K562 (cell line): ENCODE measurements around the gene METTL3. TPM values are rescaled to one million over a fixed set of nuclear protein-coding genes. Genes with fewer than 3 reads are reported as not detected.
A peak's percentile ranks its signal among the peaks of the same experiment; 100 is the strongest.

Experiments used
- ATAC-seq: fragments of 200-7000 bp; cut with Tn5 transposase; 3 replicates; pipeline ENCODE4 v1.9.1; 2020; ENCODE audit warnings: moderate library complexity
- BruUV-seq: library from RNA; stranded (reverse); fragments of 400-500 nt; replicated peaks from 2 replicates; lab custom pipeline; 2021; lab: Mats Ljungman, UMichigan
- CTCF ChIA-PET: fragments of 300-600 bp; formaldehyde crosslinking; extraction: SDS; loops from one replicate; lab custom pipeline; 2021; ENCODE audit warnings: low intra/inter-chr PET ratio; lab: Yijun Ruan, JAX
- POLR2A ChIA-PET: fragments of 300-600, 350-650 bp; sonication (Branson Sonifier 250); formaldehyde crosslinking; extraction: SDS; loops from one replicate; lab custom pipeline; 2021; ENCODE audit warnings: antibody characterized with exemption, inconsistent platforms; lab: Yijun Ruan, JAX
- DNase-seq, 4 experiments: peaks; one replicate each; pipeline versions ENCODE4 v3.0.0 to v3.0.0-alpha.2; 2011 to 2018; ENCODE audit warnings: low spot score in 3 of 4, mixed read lengths in 3 of 4; ENCODE audit errors: extremely low read depth in 1 of 4
- FAIRE-seq: peaks from 2 replicates; lab custom pipeline; 2011; peaks lifted over from hg19 to GRCh38; lab: Jason Lieb, UNC
- H2AFZ ChIP-seq: 2 replicates; pipeline ENCODE4 v1.6.0; 2011; ENCODE audit warnings: low read depth, low read length, control low read depth, inconsistent platforms
- H3K27ac ChIP-seq: fragments of 200-600 bp; 3 replicates; pipeline ENCODE4 v1.8.0; 2011; ENCODE audit warnings: low read depth, mild to moderate bottlenecking, control low read depth, inconsistent platforms, low read length, moderate library complexity, mixed read lengths; ENCODE audit errors: extremely low read depth
- H3K27me3 ChIP-seq, 2 experiments: fragments of 300-600 bp in 1 of 2; 2 replicates in 1 of 2; 3 replicates in 1 of 2; pipeline versions ENCODE4 v1.6.0 to v1.8.0; 2011; ENCODE audit warnings: inconsistent platforms in 2 of 2, low read length in 2 of 2, mild to moderate bottlenecking in 1 of 2, mixed read lengths in 1 of 2, moderate library complexity in 1 of 2; ENCODE audit not compliant: control insufficient read depth in 2 of 2, insufficient read depth in 2 of 2
- H3K36me3 ChIP-seq: fragments of 300-600 bp; 3 replicates; pipeline ENCODE4 v1.8.0; 2011; ENCODE audit warnings: mild to moderate bottlenecking, low read length, inconsistent platforms; ENCODE audit not compliant: control insufficient read depth, insufficient read depth
- H3K4me1 ChIP-seq, 2 experiments: fragments of 200-600 bp in 1 of 2; replicated peaks in 1 of 2; 2 replicates in 1 of 2; 3 replicates in 1 of 2; pipeline versions ENCODE4 v1.5.1 to v1.8.0; 2011; ENCODE audit warnings: inconsistent platforms in 2 of 2, low read length in 2 of 2, mild to moderate bottlenecking in 1 of 2, mixed read lengths in 1 of 2, moderate library complexity in 1 of 2; ENCODE audit not compliant: control insufficient read depth in 2 of 2, insufficient read depth in 2 of 2
- H3K4me2 ChIP-seq: 2 replicates; pipeline ENCODE4 v1.6.1; 2011; ENCODE audit warnings: low read length, control low read depth, inconsistent platforms, mixed read lengths; ENCODE audit not compliant: insufficient read depth
- H3K4me3 ChIP-seq: fragments of 200-600 bp; sonication (generic), shearing (Covaris generic); 2 replicates; pipeline ENCODE4 v1.5.1; 2016; ENCODE audit warnings: control low read depth, inconsistent platforms
- H3K79me2 ChIP-seq: fragments of 200-600 bp; 3 replicates; pipeline ENCODE4 v1.8.0; 2011; ENCODE audit warnings: low read length, inconsistent platforms; ENCODE audit not compliant: control insufficient read depth, insufficient read depth
- H3K9ac ChIP-seq, 2 experiments: 2 replicates each; pipeline versions ENCODE4 v1.6.0 to v1.6.1; 2011; ENCODE audit warnings: low read depth in 2 of 2, low read length in 2 of 2, control low read depth in 1 of 2, inconsistent platforms in 1 of 2, mild to moderate bottlenecking in 1 of 2, mixed read lengths in 1 of 2; ENCODE audit not compliant: insufficient read depth in 1 of 2
- H3K9me1 ChIP-seq: one replicate; pipeline ENCODE4 v1.6.0; 2011; ENCODE audit warnings: inconsistent platforms, mild to moderate bottlenecking, low read length, moderate library complexity; ENCODE audit not compliant: control insufficient read depth, insufficient read depth
- H3K9me3 ChIP-seq: replicated peaks from 2 replicates; pipeline ENCODE4 v1.5.1; 2011; ENCODE audit warnings: low read depth, low read length, inconsistent platforms; ENCODE audit not compliant: control insufficient read depth, insufficient read depth
- H4K20me1 ChIP-seq: replicated peaks from 2 replicates; pipeline ENCODE4 v1.6.1; 2011; ENCODE audit warnings: low read length, inconsistent platforms, mixed read lengths; ENCODE audit not compliant: control insufficient read depth, insufficient read depth
- CBFB ChIP-seq: sonication (generic); formaldehyde crosslinking; IDR thresholded peaks from 2 replicates; pipeline ENCODE4 v1.4.0; 2020; ENCODE audit warnings: mild to moderate bottlenecking, missing genetic modification reagents
- CREB1 ChIP-seq, 2 experiments: sonication (generic) in 1 of 2; formaldehyde crosslinking in 1 of 2; IDR thresholded peaks; 2 replicates each; pipeline versions ENCODE4 v1.6.1 to v1.8.0; 2012 to 2022; ENCODE audit warnings: inconsistent platforms in 1 of 2, mild to moderate bottlenecking in 1 of 2, missing genetic modification reagents in 1 of 2, moderate library complexity in 1 of 2
- FOSL1 ChIP-seq: fragments of 200-800 bp; sonication (Bioruptor generic); conservative IDR thresholded peaks from 2 replicates; pipeline ENCODE4 v1.6.1; 2016; ENCODE audit warnings: missing genetic modification characterization, missing compliant biosample characterization
- GATA2 ChIP-seq: sonication (generic); formaldehyde crosslinking; IDR thresholded peaks from 2 replicates; pipeline ENCODE4 v1.4.0; 2020; ENCODE audit warnings: mild to moderate bottlenecking, missing genetic modification reagents
- KAT8 ChIP-seq: fragments of 450-650 bp; IDR thresholded peaks from 2 replicates; pipeline ENCODE4 v1.6.1; 2016; ENCODE audit warnings: low read depth, mild to moderate bottlenecking
- MBD2 ChIP-seq: sonication (generic); IDR thresholded peaks from 2 replicates; pipeline ENCODE4 v1.6.1; 2016; ENCODE audit warnings: low read depth, borderline replicate concordance
- NFRKB ChIP-seq: fragments of 450-650 bp; IDR thresholded peaks from 2 replicates; pipeline ENCODE4 v1.6.1; 2016; ENCODE audit warnings: low read depth
- SIX5 ChIP-seq, 2 experiments: IDR thresholded peaks; 2 replicates each; pipeline ENCODE4 v1.6.1; 2011; ENCODE audit warnings: low read length in 2 of 2, borderline replicate concordance in 1 of 2, low read depth in 1 of 2, mild to moderate bottlenecking in 1 of 2, moderate library complexity in 1 of 2; ENCODE audit not compliant: insufficient read depth in 1 of 2
- SRF ChIP-seq, 2 experiments: fragments of 250-450, 450-650 bp in 1 of 2; sonication (Bioruptor Pico) in 1 of 2; sonication (generic) in 1 of 2; formaldehyde crosslinking; IDR thresholded peaks; 2 replicates each; pipeline versions ENCODE4 v1.5.0 to v1.5.1; 2020 to 2022; ENCODE audit warnings: mild to moderate bottlenecking in 1 of 2, missing genetic modification reagents in 1 of 2
- SRSF3 ChIP-seq: fragments of 200-400 bp; formaldehyde crosslinking; IDR thresholded peaks from 2 replicates; pipeline ENCODE4 v1.6.1; 2016; ENCODE audit warnings: mild to moderate bottlenecking, low read length, moderate library complexity; ENCODE audit not compliant: insufficient read depth
- YBX1 ChIP-seq: fragments of 450-650 bp; IDR thresholded peaks from 2 replicates; pipeline ENCODE4 v1.7.1; 2016; ENCODE audit warnings: mild to moderate bottlenecking
- ZBTB1 ChIP-seq: sonication (generic); formaldehyde crosslinking; IDR thresholded peaks from 2 replicates; pipeline ENCODE4 v1.8.1; 2023; ENCODE audit warnings: missing genetic modification reagents, low read depth, mild to moderate bottlenecking, borderline replicate concordance
- ZBTB8A ChIP-seq: fragments of 450-650 bp; IDR thresholded peaks from 2 replicates; pipeline ENCODE4 v1.6.1; 2018; ENCODE audit warnings: mild to moderate bottlenecking, moderate library complexity; ENCODE audit not compliant: partially characterized antibody
- ZNF780A ChIP-seq: fragments of 250-450 bp; sonication (Bioruptor Pico); IDR thresholded peaks from 2 replicates; pipeline ENCODE4 v1.5.0; 2021; ENCODE audit warnings: mild to moderate bottlenecking
- WGBS: fragments of 100-300 bp; shearing (Covaris generic); methylation state at CpG from one replicate; pipeline ENCODE4 v1.1.6; 2016; ENCODE audit warnings: low coverage, mixed read lengths; ENCODE audit not compliant: insufficient coverage; ENCODE audit errors: missing lambda C conversion rate; 5-methylcytosine and 5-hydroxymethylcytosine counted together
- in situ Hi-C: fragments of 300-500 bp; cut with MboI; formaldehyde crosslinking; loops from 4 replicates; pipeline ENCODE4 v1.15.0; 2018; ENCODE audit warnings: inconsistent platforms, mixed read lengths
- intact Hi-C: fragments of 100-400 bp; cut with micrococcal nuclease; formaldehyde crosslinking; loops from 2 replicates; pipeline ENCODE4 v1.14.2; 2022
- polyA plus RNA-seq, 8 experiments: library from polyadenylated mRNA; depleted of rRNA in 4 of 8; stranded (reverse) in 5 of 8; unstranded in 3 of 8; fragments of >200 nt; fragmentation: Nextera tagmentation in 2 of 8; fragmentation: Illumina TruSeq in 1 of 8; extraction: Ambion mirVana in 2 of 8; extraction: Trizol in 1 of 8; gene quantifications; 2 replicates each; pipeline versions ENCODE4 v1.2.1 to v1.2.3, GENCODE V29; 2011 to 2014; ENCODE audit warnings: inconsistent platforms in 1 of 8, missing spikeins in 1 of 8
- total RNA-seq, 7 experiments: library from RNA; depleted of rRNA in 6 of 7; stranded (reverse); fragments of >200 nt in 6 of 7; fragmentation: Illumina TruSeq in 2 of 7; extraction: Trizol in 2 of 7; gene quantifications; 2 replicates each; pipeline versions ENCODE4 v1.2.1 to v1.2.3, GENCODE V29; 2011 to 2021; ENCODE audit warnings: low replicate concordance in 1 of 7
- TF ChIP-seq, protein P1 (sequence below), 3 experiments: fragments of 200-800 bp in 1 of 3; fragments of 250-450 bp in 1 of 3; fragments of 450-650 bp in 1 of 3; sonication (Bioruptor Pico) in 1 of 3; sonication (Bioruptor generic) in 1 of 3; formaldehyde crosslinking in 1 of 3; IDR thresholded peaks; 2 replicates each; pipeline versions ENCODE4 v1.6.1 to v1.8.0; 2016 to 2022; ENCODE audit warnings: mild to moderate bottlenecking in 2 of 3, missing genetic modification characterization in 2 of 3, missing compliant biosample characterization in 1 of 3, moderate library complexity in 1 of 3

METTL3 gene
- total and polyA plus RNA-seq, 9 of the 15 experiments (the other 6 are each of a cell fraction or from before 2014, with no cell fraction given), result 42.1 to 151 (median 65.7) TPM

DNA sequence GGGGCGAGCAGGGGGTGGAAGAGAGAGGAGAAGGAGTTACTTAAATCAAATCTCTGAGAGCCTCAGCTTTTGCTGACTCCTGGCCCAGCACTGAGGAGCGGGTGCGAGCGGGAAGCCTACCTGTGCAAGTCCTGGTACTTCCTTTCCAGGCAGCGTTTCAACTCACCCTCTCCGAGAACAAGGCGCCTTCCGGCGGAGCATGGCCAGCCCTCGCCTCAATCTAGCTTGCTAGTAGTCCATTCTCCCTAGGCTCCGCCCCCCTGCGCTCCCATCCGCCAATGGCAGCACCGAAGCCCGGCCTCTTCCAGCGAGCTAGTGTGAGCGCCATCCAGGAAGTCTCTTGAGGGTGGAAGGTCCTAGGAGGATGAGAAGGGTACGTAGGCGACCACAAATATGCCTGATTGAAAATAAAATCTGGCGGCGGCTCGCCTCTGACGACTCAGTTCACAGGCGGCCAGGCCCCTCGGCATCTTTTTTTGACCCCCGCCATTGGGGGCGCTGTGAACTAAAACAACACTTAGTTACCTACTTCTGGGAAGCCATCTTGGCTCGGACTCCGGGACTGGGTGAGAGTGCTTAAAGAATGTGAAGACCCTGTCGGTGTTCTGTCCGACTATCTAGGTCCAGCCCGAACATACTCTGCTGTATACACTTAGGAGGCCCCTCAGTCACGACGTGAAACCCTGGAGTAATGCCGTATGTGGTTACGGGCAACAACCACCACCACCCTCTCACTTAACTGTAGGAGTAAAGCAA lies 55.0 kb downstream of the METTL3 start, which contains the start of gene CHD8:
CHD8 (minus strand) TSS at position 212 of the 756 bp plus-strand sequence. CDS start 24,480 bp downstream, outside the sequence.
- FAIRE-seq, result peak; percentile 100
- Histone ChIP-seq H3K9ac (peak within 1 kb of the TSS; percentile 91 to 93), H3K4me1 (peaks cover 3 to 4% of the 10 kb centered on the region in 2 experiments; a peak in 3 of 5 replicates), H3K79me2 (peaks cover 47% of the 10 kb centered on the region), H3K4me2 (peak within 1 kb of the TSS; percentile 96), H4K20me1 (no peaks in the 10 kb centered on the region), H3K36me3 (peaks cover 19% of the 10 kb centered on the region; the same call in 2 of the 3 replicates), H3K27me3 (no peaks in the 10 kb centered on the region), H3K27ac (peak within 1 kb of the TSS; percentile 99), H3K4me3 (peak within 1 kb of the TSS; percentile 99), H2AFZ (peak within 1 kb of the TSS; percentile 100), H3K9me3 (no peaks in the 10 kb centered on the region), H3K9me1 (no peaks in the 10 kb centered on the region)
- in situ Hi-C loops, result no loop called here
- WGBS, result under 1% methylated on average over 33 of the region's 36 CpGs
- ChIA-PET POLR2A (interaction anchor here (0.5 to 3.7 kb wide), 14 partner anchors 10 to 338 kb away, joined by 3 to 13 read pairs (median 3); partner anchors contain the start of genes METTL3, RAB2B, SALL2 and SUPT16H), CTCF (interaction anchor here (0.6 kb wide), 1 partner anchor 10 kb away, joined by 4 read pairs; no protein-coding TSS in a partner anchor)
- DNase-seq, result peak; percentile 93 to 98 (median 95)
- intact Hi-C loops, result loop anchor here (1.0 kb wide), 3 partner anchors 19 to 101 kb away; partner anchors contain the start of gene RAB2B
- ATAC-seq, result peak; percentile 98
- no TSS peak for BruUV-seq
- TF ChIP-seq GATA2 (CRISPR knock-in tag) (no peak), SIX5 (IDR thresholded peaks at IDR 0.05; ENCODE audit: borderline replicate concordance in 1 of 2, insufficient read depth in 1 of 2, low read depth in 1 of 2, low read length in 2 of 2) (no peak), ZNF780A (CRISPR knock-in tag) (no peak), FOSL1 (tag) (0 out of 2 replicates have a peak, but pooled peaks have one; percentile 17), MBD2 (peak; percentile 62), SRF (CRISPR knock-in tag; IDR thresholded peaks at IDR 0.05) (no peak; a peak in 1 of 4 replicates), NFRKB (peak; percentile 91), ZBTB1 (CRISPR knock-in tag) (no peak), SRSF3 (no peak), KAT8 (no peak), ZBTB8A (no peak), CBFB (CRISPR knock-in tag) (no peak), CREB1 (IDR thresholded peaks at IDR 0.05) (no peak), CREB1 (CRISPR knock-in tag; IDR thresholded peaks at IDR 0.05) (no peak; the same call in 1 of the 2 replicates), YBX1 (no peak)
- TF ChIP-seq, protein P1, sequence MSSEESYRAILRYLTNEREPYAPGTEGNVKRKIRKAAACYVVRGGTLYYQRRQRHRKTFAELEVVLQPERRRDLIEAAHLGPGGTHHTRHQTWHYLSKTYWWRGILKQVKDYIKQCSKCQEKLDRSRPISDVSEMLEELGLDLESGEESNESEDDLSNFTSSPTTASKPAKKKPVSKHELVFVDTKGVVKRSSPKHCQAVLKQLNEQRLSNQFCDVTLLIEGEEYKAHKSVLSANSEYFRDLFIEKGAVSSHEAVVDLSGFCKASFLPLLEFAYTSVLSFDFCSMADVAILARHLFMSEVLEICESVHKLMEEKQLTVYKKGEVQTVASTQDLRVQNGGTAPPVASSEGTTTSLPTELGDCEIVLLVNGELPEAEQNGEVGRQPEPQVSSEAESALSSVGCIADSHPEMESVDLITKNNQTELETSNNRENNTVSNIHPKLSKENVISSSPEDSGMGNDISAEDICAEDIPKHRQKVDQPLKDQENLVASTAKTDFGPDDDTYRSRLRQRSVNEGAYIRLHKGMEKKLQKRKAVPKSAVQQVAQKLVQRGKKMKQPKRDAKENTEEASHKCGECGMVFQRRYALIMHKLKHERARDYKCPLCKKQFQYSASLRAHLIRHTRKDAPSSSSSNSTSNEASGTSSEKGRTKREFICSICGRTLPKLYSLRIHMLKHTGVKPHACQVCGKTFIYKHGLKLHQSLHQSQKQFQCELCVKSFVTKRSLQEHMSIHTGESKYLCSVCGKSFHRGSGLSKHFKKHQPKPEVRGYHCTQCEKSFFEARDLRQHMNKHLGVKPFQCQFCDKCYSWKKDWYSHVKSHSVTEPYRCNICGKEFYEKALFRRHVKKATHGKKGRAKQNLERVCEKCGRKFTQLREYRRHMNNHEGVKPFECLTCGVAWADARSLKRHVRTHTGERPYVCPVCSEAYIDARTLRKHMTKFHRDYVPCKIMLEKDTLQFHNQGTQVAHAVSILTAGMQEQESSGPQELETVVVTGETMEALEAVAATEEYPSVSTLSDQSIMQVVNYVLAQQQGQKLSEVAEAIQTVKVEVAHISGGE (CRISPR knock-in tag; IDR thresholded peaks at IDR 0.05), result peak in 1 of 3 experiments; percentile 44; a peak in 1 of 6 replicates
